HK-2 (cell line): ENCODE measurements around the gene GLB1L.

ENCODE experiments used
- DNase-seq: peaks from one replicate; pipeline ENCODE4 v3.0.0-alpha.2; 2018; ENCODE audit not compliant: unreplicated experiment

GLB1L gene

GRCh38 chr2:219252900-219253752, 7.9 kb upstream of the GLB1L start, which contains the start of gene TUBA4B:
Gene TUBA4B, plus strand, starts transcription at chr2:219253243. Its CDS starts 165 bp downstream, at chr2:219253408.
- peak; percentile 82 for DNase-seq

GRCh38 chr2:219252570-219252899, 7.3 kb upstream of the GLB1L start:
- no peak for DNase-seq

DNA sequence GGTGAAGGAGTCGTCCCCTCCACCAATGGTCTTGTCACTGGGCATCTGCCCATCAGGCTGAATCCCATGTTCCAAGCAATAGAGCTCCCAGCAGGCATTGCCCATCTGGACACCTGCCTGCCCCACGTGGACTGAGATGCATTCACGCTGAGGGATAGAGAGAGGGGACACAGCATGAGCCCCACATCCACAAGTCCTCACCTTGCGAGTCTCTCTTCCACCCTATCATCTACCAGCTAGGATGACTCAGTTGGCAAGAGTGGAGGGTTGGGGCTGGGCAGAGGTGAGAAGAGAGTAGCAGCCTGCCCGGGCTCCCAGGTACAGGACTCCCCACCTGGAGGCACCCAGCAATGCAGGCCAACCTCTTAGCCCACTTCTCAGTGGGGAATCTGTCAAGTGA, 6.8 kb upstream of the GLB1L start:
- DNase-seq, result no peak

GRCh38 chr2:219251656-219252055, 6.4 kb upstream of the GLB1L start:
- no peak for DNase-seq

GRCh38 chr2:219250049-219250781, 5.0 kb upstream of the GLB1L start:
- no peak for DNase-seq

- DNase-seq, result peak; percentile 78
These were observed 4.1 kb upstream of the GLB1L start for GRCh38 chr2:219249203-219249980.

- no peak for DNase-seq
These were observed 3.6 kb upstream of the GLB1L start for GRCh38 chr2:219248845-219249202.

DNA sequence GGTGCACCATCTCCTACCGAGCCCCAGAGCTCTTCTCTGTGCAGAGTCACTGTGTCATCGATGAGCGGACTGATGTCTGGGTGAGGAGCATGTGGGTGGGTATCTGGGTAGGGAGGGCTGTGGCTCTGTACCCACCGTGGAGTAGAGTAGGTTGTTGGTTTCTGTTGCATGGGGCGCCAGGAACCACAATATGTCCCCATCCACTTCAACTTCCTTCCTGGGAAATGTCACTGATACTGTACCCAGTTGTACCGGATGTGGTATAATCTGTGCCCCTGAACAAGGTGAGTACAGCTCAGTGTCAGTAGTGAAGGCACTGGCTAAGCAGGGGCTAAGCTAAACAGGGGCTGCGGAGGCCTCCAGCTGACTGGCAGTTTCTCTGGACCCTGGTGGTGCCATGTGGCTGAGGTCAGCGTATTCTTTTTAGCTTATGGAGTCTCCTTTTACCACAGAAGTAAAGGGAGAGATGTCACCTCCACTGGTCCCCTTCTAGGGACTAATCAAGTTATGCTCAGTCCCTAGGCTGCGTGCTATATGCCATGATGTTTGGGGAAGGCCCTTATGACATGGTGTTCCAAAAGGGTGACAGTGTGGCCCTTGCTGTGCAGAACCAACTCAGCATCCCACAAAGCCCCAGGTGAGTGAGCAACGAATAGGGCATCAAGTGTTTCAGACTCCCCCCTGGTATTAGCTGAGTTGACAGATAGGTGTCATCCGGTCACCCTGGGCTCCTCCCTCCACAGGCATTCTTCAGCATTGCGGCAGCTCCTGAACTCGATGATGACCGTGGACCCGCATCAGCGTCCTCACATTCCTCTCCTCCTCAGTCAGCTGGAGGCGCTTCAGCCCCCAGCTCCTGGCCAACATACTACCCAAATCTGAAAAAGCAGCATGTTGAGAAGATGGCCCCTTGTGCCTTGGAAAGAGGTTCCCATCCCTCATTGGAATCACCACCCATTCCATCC, 2.7 kb upstream of the GLB1L start:
- DNase-seq, result no peak

- DNase-seq, result no peak
These were observed 1.3 kb upstream of the GLB1L start for GRCh38 chr2:219246559-219246958.

- DNase-seq, result no peak
These were observed 621 bp upstream of the GLB1L start for GRCh38 chr2:219245899-219246230.

DNA sequence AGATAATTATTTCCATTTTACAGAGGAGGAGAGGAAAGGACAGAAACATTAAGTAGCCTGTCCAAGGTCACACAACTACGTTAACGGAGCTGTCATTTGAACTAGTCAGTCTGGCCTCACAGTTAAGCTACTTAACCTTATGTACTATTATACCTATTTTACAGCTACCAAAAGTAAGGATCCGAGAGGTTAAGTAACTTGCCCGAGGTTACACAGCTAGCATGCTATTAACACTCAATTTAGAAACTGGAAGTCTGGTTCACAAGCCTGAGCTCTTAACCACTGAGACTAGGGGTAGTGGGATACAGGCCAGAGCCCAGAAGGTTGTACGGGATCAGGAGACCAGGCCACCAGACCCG, 476 bp downstream of the GLB1L start:
- no peak for DNase-seq

DNA sequence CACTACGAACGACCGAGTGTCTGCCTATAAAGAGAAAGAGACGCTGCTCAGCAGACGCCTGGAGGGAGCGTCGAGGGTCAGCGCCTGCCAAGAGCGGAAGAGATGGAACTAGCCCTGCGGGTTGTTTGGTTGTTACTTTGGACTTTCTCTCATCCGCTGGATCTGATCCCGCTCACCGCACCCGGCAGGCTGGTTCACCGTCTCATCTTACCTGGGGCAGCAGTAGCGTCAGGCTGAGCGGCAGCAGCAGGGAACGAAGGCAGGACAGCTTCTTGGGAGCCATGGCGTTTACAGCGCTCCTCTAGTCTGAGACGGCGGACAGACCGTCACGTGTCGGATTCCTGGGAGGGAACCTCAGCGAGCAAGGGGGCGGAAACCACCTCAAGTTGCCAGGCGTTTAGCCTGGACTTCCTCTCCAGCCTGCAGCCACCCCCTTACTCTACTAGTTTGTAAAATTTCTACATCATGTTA, 1.9 kb downstream of the GLB1L start:
- DNase-seq, result no peak

GRCh38 chr2:219234331-219234730, 10.9 kb downstream of the GLB1L start:
- no peak for DNase-seq

GRCh38 chr2:219230059-219230540, 15.1 kb downstream of the GLB1L start:
- DNase-seq, result peak; percentile 82

DNA sequence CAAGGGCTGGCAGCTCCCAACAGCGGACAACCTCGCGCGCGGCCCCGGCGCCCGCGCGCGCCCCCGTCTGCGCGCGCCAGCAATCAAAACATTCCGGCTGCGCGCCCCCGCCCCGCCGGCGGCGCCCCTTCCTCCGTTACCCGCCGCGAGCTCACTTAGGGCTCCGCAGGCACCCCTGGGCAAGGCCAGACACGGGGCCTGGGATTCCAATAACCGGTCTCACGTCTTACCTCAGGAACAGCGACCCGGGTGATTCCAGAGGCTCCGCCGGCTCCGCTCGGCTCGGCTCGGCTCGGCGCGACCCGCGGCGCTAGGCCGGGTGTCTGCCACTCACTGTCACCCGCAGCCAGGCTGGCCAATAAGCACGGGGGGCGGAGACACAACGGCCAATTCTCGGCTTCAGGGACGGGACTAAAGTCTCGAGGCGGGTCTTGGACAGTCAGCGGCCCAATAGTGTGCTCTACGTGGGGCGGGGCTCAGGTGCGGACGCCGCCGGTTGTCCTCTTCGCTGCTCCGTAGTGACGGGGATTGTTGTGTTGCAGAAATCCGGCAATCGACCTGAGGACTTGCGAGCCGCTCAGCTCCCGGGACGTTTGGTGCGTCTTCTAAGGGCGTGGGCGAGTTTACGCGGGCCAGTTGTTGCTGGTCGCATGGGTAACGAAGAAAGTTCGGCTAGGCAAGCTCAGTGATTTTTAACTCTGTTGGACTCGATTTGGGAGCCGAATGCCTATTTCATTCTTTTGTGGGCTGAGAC, 15.8 kb downstream of the GLB1L start, which contains the start of the genes ANKZF1 and ATG9A:
ANKZF1 (plus strand) TSS at position 502 of the 754 bp plus-strand sequence. CDS start 452 bp downstream, outside the sequence.
ATG9A (minus strand) TSS at position 332 of the 754 bp plus-strand sequence. CDS start 1,612 bp downstream, outside the sequence.
- DNase-seq, result peak; percentile 98

DNA sequence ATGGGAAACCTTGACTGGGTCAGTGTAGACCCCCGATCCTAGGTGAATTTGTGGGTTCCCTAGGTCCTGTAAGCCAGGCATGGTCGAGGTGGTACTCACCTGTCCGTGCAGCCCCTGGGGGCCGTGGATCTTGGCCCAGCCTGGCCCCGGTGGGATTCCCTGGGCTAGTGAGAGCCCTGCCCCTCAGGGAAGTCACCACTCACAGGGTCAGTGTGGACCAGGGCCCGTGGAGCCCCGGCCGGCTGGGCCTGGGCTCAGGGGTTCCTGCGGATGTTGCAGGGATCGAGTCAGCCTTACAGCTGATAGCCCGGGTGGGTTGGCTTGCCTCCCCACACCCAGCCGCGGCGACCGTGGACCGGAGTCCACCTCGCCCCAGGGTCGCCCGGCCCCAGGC, 16.3 kb downstream of the GLB1L start:
- DNase-seq, result no peak

- no peak for DNase-seq
These were observed 17.0 kb downstream of the GLB1L start for GRCh38 chr2:219228041-219228910.

- no peak for DNase-seq
These were observed 19.9 kb downstream of the GLB1L start for GRCh38 chr2:219225350-219225749.
